Ovary (tissue), 9 donors: ENCODE data around the gene SAYSD1. TPM values are rescaled to one million over a fixed set of nuclear protein-coding genes. Genes with fewer than 3 reads are reported as not detected.

Experiments
- DNase-seq, 5 donors: peaks; one replicate each; pipeline ENCODE4 v3.0.0-alpha.2; 2019 to 2020
- H3K27ac ChIP-seq, 2 donors: fragments of 200-600 bp; one replicate each; pipeline versions ENCODE4 v1.5.1 to v1.8.0; 2019 to 2022
- H3K27me3 ChIP-seq: fragments of 200-600 bp; one replicate; pipeline ENCODE4 v1.8.0; 2022
- H3K36me3 ChIP-seq: fragments of 200-600 bp; sonication (generic); one replicate; pipeline ENCODE4 v1.5.1; 2019
- H3K4me1 ChIP-seq: one replicate; pipeline ENCODE4 v1.8.1; 2013; ENCODE audit warnings: mild to moderate bottlenecking, moderate library complexity; ENCODE audit not compliant: insufficient read depth
- H3K4me3 ChIP-seq: fragments of 200-600 bp; sonication (generic); one replicate; pipeline ENCODE4 v1.5.1; 2017
- H3K9me3 ChIP-seq, 2 donors: fragments of 200-600 bp in 1 of 2; sonication (generic) in 1 of 2; one replicate each; pipeline versions ENCODE4 v1.5.1 to v1.8.1; 2013 to 2019; ENCODE audit warnings: mild to moderate bottlenecking in 1 of 2, moderate library complexity in 1 of 2
- CTCF ChIP-seq, 3 donors: fragments of 450-650 bp in 2 of 3; fragments of 200-600 bp in 1 of 3; IDR thresholded peaks; one replicate each; pipeline versions ENCODE4 v1.5.1 to v1.8.0; 2016 to 2022; ENCODE audit warnings: antibody characterized with exemption in 3 of 3, mild to moderate bottlenecking in 1 of 3
- EP300 ChIP-seq: sonication (generic); formaldehyde crosslinking; IDR thresholded peaks from one replicate; pipeline ENCODE4 v1.6.1; 2017; ENCODE audit warnings: antibody characterized with exemption
- POLR2A ChIP-seq: fragments of 450-650 bp; IDR thresholded peaks from one replicate; pipeline ENCODE4 v1.6.1; 2017; ENCODE audit warnings: antibody characterized with exemption, mild to moderate bottlenecking, moderate library complexity
- WGBS, 3 donors: extraction: QIAGEN DNeasy Blood & Tissue Kit in 1 of 3; methylation state at CpG; one replicate each; pipeline versions ENCODE4 v1.1.5 to v1.1.7; 2013 to 2017; 5-methylcytosine and 5-hydroxymethylcytosine counted together
- intact Hi-C, 4 donors: fragments of 100-400 bp; cut with DNase I; formaldehyde crosslinking; loops; one replicate each; pipeline versions ENCODE4 v1.11.0 to v1.15.1; 2022 to 2023
- polyA plus RNA-seq, 2 donors: library from polyadenylated mRNA; stranded (reverse); fragments of 200-250 nt in 1 of 2; fragments of 350-450 nt in 1 of 2; fragmentation: Illumina TruSeq in 1 of 2; extraction: RNeasy Lipid Tissue Mini Kit (QIAGEN cat#74804) in 1 of 2; gene quantifications; one replicate each; pipeline ENCODE4 v1.2.3, GENCODE V29; 2013 to 2014
- total RNA-seq, 7 donors: library from RNA; depleted of rRNA in 2 of 7; stranded (reverse); fragments of >200 nt in 2 of 7; fragmentation: NEBNext Ultra II Directional in 3 of 7; extraction: Animal tissue kit (Norgen Biotek cat#: 25700) in 3 of 7; gene quantifications; one replicate each; pipeline versions ENCODE4 v1.1.0 to v1.2.4, GENCODE V29; 2016 to 2023
- donor health status: DM: no; HTN: no; CAD: no; lungs with moderate emphysema.
- donor health status: DM: no; HTN: no; CAD: no.
- donor health status: Bipolar disorder and iron deficiency.
- donor health status: DM: yes; HTN: yes; CAD: no.
- donor health status: DM: no; HTN: no; CAD: no.
- donor health status: DM: yes; HTN: yes; CAD: no.

The SAYSD1 gene
- total and polyA plus RNA-seq, 9 donors: 11.4 to 17.7 (median 15.3) TPM

DNA sequence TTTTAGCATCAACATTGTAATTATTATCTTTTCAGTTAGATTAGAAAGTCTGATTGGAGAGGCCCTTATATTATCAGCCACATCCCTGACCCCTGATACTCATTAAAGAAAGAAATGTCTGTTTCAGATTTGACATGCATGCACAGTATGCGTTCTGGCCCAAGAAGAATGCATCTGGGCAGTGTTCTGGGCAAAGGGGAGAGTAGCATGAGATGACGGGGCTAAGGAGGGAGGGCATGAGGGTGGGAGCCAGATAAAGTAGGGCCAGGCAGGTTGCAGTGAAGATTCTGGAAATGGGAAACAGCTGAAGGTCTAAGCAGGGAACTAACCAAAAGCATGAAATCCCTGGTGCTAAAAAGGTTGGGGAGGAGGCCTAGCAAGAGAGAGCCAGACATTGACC lies 7.3 kb downstream of the SAYSD1 start:
- 42 to 45% (median 42%) methylated on average over 2 of the region's 2 CpGs for WGBS, 3 donors

GRCh38 chr6:39107034-39107433 lies 8.0 kb downstream of the SAYSD1 start:
- H3K4me1 ChIP-seq: peaks cover 2% of the 10 kb centered on the region
- 75 to 81% (median 76%) methylated on average over 4 of the region's 4 CpGs for WGBS, 3 donors
- TF ChIP-seq POLR2A (no peak), CTCF (IDR thresholded peaks at IDR 0.05) (no peak), EP300 (no peak)
- H3K36me3 ChIP-seq: no peaks in the 10 kb centered on the region
- DNase-seq: no peak
- H3K4me3 ChIP-seq: no peak overlapping the region
- intact Hi-C loops: loop anchor here in 1 of 4 donors (10.0 kb wide), 1 partner anchor 108 kb away; no protein-coding TSS in a partner anchor
- no peaks in the 10 kb centered on the region for H3K27me3 ChIP-seq
- no peak overlapping the region for H3K27ac ChIP-seq
- no peaks in the 10 kb centered on the region for H3K9me3 ChIP-seq

More for the DNA sequence above, 7.3 kb downstream of the SAYSD1 start:
- Histone ChIP-seq H3K4me1 (no peaks in the 10 kb centered on the region), H3K9me3 (no peaks in the 10 kb centered on the region), H3K27ac (no peak overlapping the region), H3K27me3 (no peaks in the 10 kb centered on the region), H3K4me3 (no peak overlapping the region), H3K36me3 (no peaks in the 10 kb centered on the region)
- DNase-seq: no peak
- TF ChIP-seq EP300: no peak
- TF ChIP-seq POLR2A: no peak
- TF ChIP-seq CTCF (IDR thresholded peaks at IDR 0.05): no peak
- intact Hi-C loops: loop anchor here in 1 of 4 donors (10.0 kb wide), 1 partner anchor 107 kb away; no protein-coding TSS in a partner anchor

DNA sequence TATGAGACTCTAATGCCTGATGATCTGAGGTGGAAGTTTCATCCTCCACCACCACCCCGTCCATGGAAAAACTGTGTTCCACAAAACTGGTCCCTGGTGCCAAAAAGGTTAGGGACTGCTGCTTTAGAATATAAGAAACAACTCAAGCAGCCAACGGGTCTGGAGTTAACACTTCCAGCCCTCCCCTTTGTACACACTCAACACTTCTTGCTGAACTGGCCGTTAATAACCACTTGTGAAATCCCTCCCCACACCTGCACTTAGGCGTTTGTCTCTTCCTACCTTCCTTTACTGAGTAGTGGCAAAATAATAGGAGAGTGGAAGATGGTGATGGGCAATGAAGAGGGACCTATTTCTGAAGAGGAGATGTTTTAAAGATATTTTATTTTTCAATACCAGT lies 10.5 kb downstream of the SAYSD1 start:
- Histone ChIP-seq H3K36me3 (no peaks in the 10 kb centered on the region), H3K27ac (no peak overlapping the region), H3K4me3 (no peak overlapping the region), H3K9me3 (no peaks in the 10 kb centered on the region), H3K4me1 (peaks cover 2% of the 10 kb centered on the region), H3K27me3 (no peaks in the 10 kb centered on the region)
- intact Hi-C loops: loop anchor here in 1 of 4 donors (10.0 kb wide), 1 partner anchor 110 kb away; no protein-coding TSS in a partner anchor
- WGBS, 3 donors: 66 to 71% (median 70%) methylated on average over 4 of the region's 4 CpGs
- DNase-seq: no peak
- TF ChIP-seq EP300 (no peak), CTCF (IDR thresholded peaks at IDR 0.05) (no peak), POLR2A (no peak)

GRCh38 chr6:39102821-39103136 lies 12.2 kb downstream of the SAYSD1 start:
- no peak overlapping the region for H3K27ac ChIP-seq
- intact Hi-C loops: loop anchor here in 1 of 4 donors (10.0 kb wide), 1 partner anchor 112 kb away; no protein-coding TSS in a partner anchor
- no peak overlapping the region for H3K4me3 ChIP-seq
- H3K36me3 ChIP-seq: no peaks in the 10 kb centered on the region
- peaks cover 2% of the 10 kb centered on the region for H3K4me1 ChIP-seq
- 95 to 100% (median 97%) methylated on average over 1 of the region's 1 CpG for WGBS, 3 donors
- TF ChIP-seq EP300 (no peak), POLR2A (no peak), CTCF (IDR thresholded peaks at IDR 0.05) (no peak)
- no peaks in the 10 kb centered on the region for H3K27me3 ChIP-seq
- H3K9me3 ChIP-seq: no peaks in the 10 kb centered on the region
- DNase-seq: no peak
